HUES6 (cell line): Measurements from ENCODE around the gene ABTB2.

ENCODE experiments used
- H3K27ac ChIP-seq: 2 replicates; pipeline ENCODE4 v1.7.0; 2013; ENCODE audit warnings: low read depth, mild to moderate bottlenecking, low read length, inconsistent platforms
- H3K27me3 ChIP-seq: 2 replicates; pipeline ENCODE4 v1.6.1; 2013; ENCODE audit warnings: low read length; ENCODE audit not compliant: control insufficient read depth, insufficient read depth
- H3K36me3 ChIP-seq: 2 replicates; pipeline ENCODE4 v1.6.1; 2013; ENCODE audit warnings: low read length; ENCODE audit not compliant: control insufficient read depth, insufficient read depth
- H3K4me1 ChIP-seq: 2 replicates; pipeline ENCODE4 v1.6.1; 2013; ENCODE audit warnings: low read length; ENCODE audit not compliant: control insufficient read depth, insufficient read depth
- H3K4me3 ChIP-seq: 2 replicates; pipeline ENCODE4 v1.5.1; 2013; ENCODE audit warnings: low read depth, low read length
- H3K9ac ChIP-seq: one replicate; pipeline ENCODE4 v1.6.1; 2013; ENCODE audit warnings: mild to moderate bottlenecking, low read length
- H3K9me3 ChIP-seq: 2 replicates; pipeline ENCODE4 v1.6.1; 2013; ENCODE audit warnings: low read depth, low read length; ENCODE audit not compliant: control insufficient read depth, insufficient read depth

Gene ABTB2

GRCh38 chr11:34198523-34198922 is 159.3 kb downstream of the ABTB2 start:
- H3K27ac ChIP-seq = no peak overlapping the region
- no peak overlapping the region for H3K9ac ChIP-seq
- H3K9me3 ChIP-seq = no peaks in the 10 kb centered on the region
- no peak overlapping the region for H3K4me3 ChIP-seq
- no peaks in the 10 kb centered on the region for H3K27me3 ChIP-seq
- peaks cover 33% of the 10 kb centered on the region for H3K4me1 ChIP-seq
- no peaks in the 10 kb centered on the region for H3K36me3 ChIP-seq

- Histone ChIP-seq H3K36me3 (no peaks in the 10 kb centered on the region), H3K9ac (no peak overlapping the region), H3K9me3 (no peaks in the 10 kb centered on the region), H3K27ac (no peak overlapping the region), H3K4me3 (no peak overlapping the region), H3K4me1 (peaks cover 40% of the 10 kb centered on the region), H3K27me3 (no peaks in the 10 kb centered on the region)
These were observed 160.6 kb downstream of the ABTB2 start for GRCh38 chr11:34197256-34197655.

GRCh38 chr11:34194576-34195335 is 163.1 kb downstream of the ABTB2 start:
- peaks cover 35% of the 10 kb centered on the region for H3K4me1 ChIP-seq
- no peak overlapping the region for H3K4me3 ChIP-seq
- no peaks in the 10 kb centered on the region for H3K36me3 ChIP-seq
- no peaks in the 10 kb centered on the region for H3K27me3 ChIP-seq
- no peaks in the 10 kb centered on the region for H3K9me3 ChIP-seq
- no peak overlapping the region for H3K9ac ChIP-seq
- H3K27ac ChIP-seq = no peak overlapping the region

- Histone ChIP-seq H3K4me3 (no peak overlapping the region), H3K9me3 (no peaks in the 10 kb centered on the region), H3K27ac (no peak overlapping the region), H3K36me3 (no peaks in the 10 kb centered on the region), H3K4me1 (peaks cover 47% of the 10 kb centered on the region), H3K27me3 (no peaks in the 10 kb centered on the region), H3K9ac (no peak overlapping the region)
These were observed 165.1 kb downstream of the ABTB2 start for GRCh38 chr11:34192481-34193401.

GRCh38 chr11:34191578-34191977 is 166.2 kb downstream of the ABTB2 start:
- Histone ChIP-seq H3K4me3 (no peak overlapping the region), H3K27me3 (no peaks in the 10 kb centered on the region), H3K27ac (no peak overlapping the region), H3K9ac (no peak overlapping the region), H3K9me3 (no peaks in the 10 kb centered on the region), H3K36me3 (no peaks in the 10 kb centered on the region), H3K4me1 (peaks cover 55% of the 10 kb centered on the region)

- H3K9ac ChIP-seq = no peak overlapping the region
- no peak overlapping the region for H3K4me3 ChIP-seq
- no peaks in the 10 kb centered on the region for H3K9me3 ChIP-seq
- H3K27me3 ChIP-seq = no peaks in the 10 kb centered on the region
- H3K4me1 ChIP-seq = peaks cover 65% of the 10 kb centered on the region
- H3K27ac ChIP-seq = no peak overlapping the region
- H3K36me3 ChIP-seq = no peaks in the 10 kb centered on the region
These were observed 167.3 kb downstream of the ABTB2 start for GRCh38 chr11:34190192-34191139.

- H3K36me3 ChIP-seq = no peaks in the 10 kb centered on the region
- H3K9me3 ChIP-seq = no peaks in the 10 kb centered on the region
- H3K4me3 ChIP-seq = no peak overlapping the region
- H3K27ac ChIP-seq = no peak overlapping the region
- H3K9ac ChIP-seq = no peak overlapping the region
- peaks cover 53% of the 10 kb centered on the region for H3K4me1 ChIP-seq
- H3K27me3 ChIP-seq = no peaks in the 10 kb centered on the region
These were observed 168.6 kb downstream of the ABTB2 start for GRCh38 chr11:34189191-34189590.

GRCh38 chr11:34188181-34188580 is 169.6 kb downstream of the ABTB2 start:
- Histone ChIP-seq H3K9ac (no peak overlapping the region), H3K36me3 (no peaks in the 10 kb centered on the region), H3K9me3 (no peaks in the 10 kb centered on the region), H3K4me1 (peaks cover 44% of the 10 kb centered on the region), H3K27me3 (no peaks in the 10 kb centered on the region), H3K27ac (no peak overlapping the region), H3K4me3 (no peak overlapping the region)

GRCh38 chr11:34185926-34186841 is 171.6 kb downstream of the ABTB2 start:
- Histone ChIP-seq H3K36me3 (no peaks in the 10 kb centered on the region), H3K4me1 (peaks cover 35% of the 10 kb centered on the region), H3K9me3 (no peaks in the 10 kb centered on the region), H3K27me3 (no peaks in the 10 kb centered on the region), H3K9ac (peak overlapping the region; percentile 37), H3K27ac (no peak overlapping the region), H3K4me3 (no peak overlapping the region)

GRCh38 chr11:34184505-34185015 is 173.2 kb downstream of the ABTB2 start:
- Histone ChIP-seq H3K4me3 (no peak overlapping the region), H3K9ac (no peak overlapping the region), H3K4me1 (peaks cover 35% of the 10 kb centered on the region), H3K27me3 (no peaks in the 10 kb centered on the region), H3K9me3 (no peaks in the 10 kb centered on the region), H3K36me3 (no peaks in the 10 kb centered on the region), H3K27ac (no peak overlapping the region)
